Measurements from ENCODE around the gene ATP10D. TPM values are rescaled to one million over a fixed set of nuclear protein-coding genes. Genes with fewer than 3 reads are reported as not detected.
"Not testable (repeated sequence)": the region's sequence is repeated elsewhere in the genome, so short reads cannot be mapped to it uniquely, and the experiment has no call there.

The ATP10D gene
- total RNA-seq, 2 experiments from 2014 or later = 11.7 to 20.2 TPM

GRCh38 chr4:47553329-47554125, 68.5 kb downstream of the ATP10D start:
- BruUV-seq (replicated peaks) = no TSS peak
- H3K27ac ChIP-seq (ENCODE audit: low read depth, low read length, poor library complexity, severe bottlenecking) = no peak overlapping the region
- no peaks in the 10 kb centered on the region for H3K36me3 ChIP-seq (ENCODE audit: insufficient read depth, low read length)
- intact Hi-C loops (cut with micrococcal nuclease; ENCODE audit: unreplicated experiment) = no loop called here
- DNase-seq (ENCODE audit: low spot score) = no peak
- TF ChIP-seq CTCF (conservative IDR thresholded peaks at IDR 0.05; ENCODE audit: low read length) (no peak), EZH2phosphoT487 (IDR thresholded peaks at IDR 0.05; ENCODE audit: borderline replicate concordance, low read depth, low read length) (no peak)
- H3K4me2 ChIP-seq (ENCODE audit: low read length) = no peak overlapping the region
- POLR2A ChIA-PET = interaction anchor here (0.6 to 0.9 kb wide), 3 partner anchors 9 to 103 kb away, joined by 3 to 4 read pairs (median 3); no protein-coding TSS in a partner anchor
- H3K9me3 ChIP-seq (ENCODE audit: low read length) = no peaks in the 10 kb centered on the region
- no peak overlapping the region for H3K4me3 ChIP-seq (ENCODE audit: low read depth, low read length, poor library complexity, severe bottlenecking)
- no peaks in the 10 kb centered on the region for H4K20me1 ChIP-seq (ENCODE audit: insufficient read depth, low read length)
- no peaks in the 10 kb centered on the region for H3K79me2 ChIP-seq (ENCODE audit: insufficient read depth, low read depth, low read length)
- no peaks in the 10 kb centered on the region for H3K9me2 ChIP-seq (ENCODE audit: insufficient read depth, low read length)
- no peak overlapping the region for H2AFZ ChIP-seq (ENCODE audit: low read length)
- no peaks in the 10 kb centered on the region for H3K4me1 ChIP-seq (ENCODE audit: insufficient read depth, low read length, poor library complexity, severe bottlenecking)
- CTCF ChIA-PET (ENCODE audit: unreplicated experiment) = no interaction called here

GRCh38 chr4:47555920-47556319, 70.8 kb downstream of the ATP10D start:
- H3K4me3 ChIP-seq (ENCODE audit: low read depth, low read length, poor library complexity, severe bottlenecking); CTCF ChIA-PET (ENCODE audit: unreplicated experiment); H3K36me3 ChIP-seq (ENCODE audit: insufficient read depth, low read length); H3K9me3 ChIP-seq (ENCODE audit: low read length); DNase-seq (ENCODE audit: low spot score); H3K79me2 ChIP-seq (ENCODE audit: insufficient read depth, low read depth, low read length); H3K27ac ChIP-seq (ENCODE audit: low read depth, low read length, poor library complexity, severe bottlenecking); H3K4me1 ChIP-seq (ENCODE audit: insufficient read depth, low read length, poor library complexity, severe bottlenecking); H4K20me1 ChIP-seq (ENCODE audit: insufficient read depth, low read length); BruUV-seq (replicated peaks); H2AFZ ChIP-seq (ENCODE audit: low read length); H3K4me2 ChIP-seq (ENCODE audit: low read length); intact Hi-C loops (cut with micrococcal nuclease; ENCODE audit: unreplicated experiment); H3K9me2 ChIP-seq (ENCODE audit: insufficient read depth, low read length): not testable (repeated sequence)
- POLR2A ChIA-PET = interaction anchor here (0.7 kb wide), 2 partner anchors 49 to 56 kb away, joined by 3 read pairs; no protein-coding TSS in a partner anchor

GRCh38 chr4:47557255-47557654, 72.2 kb downstream of the ATP10D start:
- H2AFZ ChIP-seq (ENCODE audit: low read length) = no peak overlapping the region
- CTCF ChIA-PET (ENCODE audit: unreplicated experiment) = no interaction called here
- intact Hi-C loops (cut with micrococcal nuclease; ENCODE audit: unreplicated experiment) = no loop called here
- no peaks in the 10 kb centered on the region for H4K20me1 ChIP-seq (ENCODE audit: insufficient read depth, low read length)
- H3K36me3 ChIP-seq (ENCODE audit: insufficient read depth, low read length) = no peaks in the 10 kb centered on the region
- H3K79me2 ChIP-seq (ENCODE audit: insufficient read depth, low read depth, low read length) = no peaks in the 10 kb centered on the region
- H3K9me2 ChIP-seq (ENCODE audit: insufficient read depth, low read length) = no peaks in the 10 kb centered on the region
- BruUV-seq (replicated peaks) = no TSS peak
- DNase-seq (ENCODE audit: low spot score) = no peak
- POLR2A ChIA-PET = interaction anchor here (0.7 kb wide), 1 partner anchor 229 kb away, joined by 3 read pairs; no protein-coding TSS in a partner anchor
- H3K4me1 ChIP-seq (ENCODE audit: insufficient read depth, low read length, poor library complexity, severe bottlenecking) = no peaks in the 10 kb centered on the region
- H3K4me3 ChIP-seq (ENCODE audit: low read depth, low read length, poor library complexity, severe bottlenecking) = no peak overlapping the region
- H3K4me2 ChIP-seq (ENCODE audit: low read length) = no peak overlapping the region
- no peak overlapping the region for H3K27ac ChIP-seq (ENCODE audit: low read depth, low read length, poor library complexity, severe bottlenecking)
- no peaks in the 10 kb centered on the region for H3K9me3 ChIP-seq (ENCODE audit: low read length)
- no peak for TF ChIP-seq CTCF (conservative IDR thresholded peaks at IDR 0.05; ENCODE audit: low read length)
- TF ChIP-seq EZH2phosphoT487 (IDR thresholded peaks at IDR 0.05; ENCODE audit: borderline replicate concordance, low read depth, low read length) = no peak
